Keratinocyte (primary cell): ENCODE results near the gene SMOC1. TPM values are rescaled to one million over a fixed set of nuclear protein-coding genes. Genes with fewer than 3 reads are reported as not detected.

Experiments used
- DNase-seq: peaks from one replicate; pipeline ENCODE4 v3.0.0-alpha.2; 2011; ENCODE audit warnings: low read depth, missing footprints, low spot score
- FAIRE-seq: peaks from 2 replicates; lab custom pipeline; 2011; peaks lifted over from hg19 to GRCh38; lab: Jason Lieb, UNC
- H2AFZ ChIP-seq: 2 replicates; pipeline ENCODE4 v1.6.0; 2012; ENCODE audit warnings: low read length, control low read depth, inconsistent platforms; ENCODE audit not compliant: control insufficient read depth
- H3K27ac ChIP-seq: 2 replicates; pipeline ENCODE4 v1.5.1; 2011; ENCODE audit warnings: low read length; ENCODE audit not compliant: control insufficient read depth, insufficient read depth
- H3K27me3 ChIP-seq: 3 replicates; pipeline ENCODE4 v1.6.0; 2011; ENCODE audit warnings: low read length; ENCODE audit not compliant: control insufficient read depth, insufficient read depth; ENCODE audit errors: extremely low read depth
- H3K36me3 ChIP-seq, 2 experiments: 2 replicates in 1 of 2; 3 replicates in 1 of 2; pipeline ENCODE4 v1.5.1; 2011; ENCODE audit warnings: low read length in 2 of 2, mild to moderate bottlenecking in 1 of 2; ENCODE audit not compliant: control insufficient read depth in 2 of 2, insufficient read depth in 2 of 2; ENCODE audit errors: extremely low read depth in 1 of 2
- H3K4me1 ChIP-seq: 3 replicates; pipeline ENCODE4 v1.5.1; 2011; ENCODE audit warnings: low read length; ENCODE audit not compliant: control insufficient read depth, insufficient read depth; ENCODE audit errors: extremely low read depth
- H3K4me2 ChIP-seq: 3 replicates; pipeline ENCODE4 v1.6.0; 2011; ENCODE audit warnings: low read depth, low read length; ENCODE audit not compliant: control insufficient read depth, insufficient read depth; ENCODE audit errors: extremely low read depth
- H3K4me3 ChIP-seq, 3 experiments: fragments of 200-600 bp in 1 of 3; sonication (generic) in 1 of 3; 2 replicates in 2 of 3; 3 replicates in 1 of 3; pipeline ENCODE4 v1.5.1; 2011 to 2016; ENCODE audit warnings: low read length in 3 of 3, mild to moderate bottlenecking in 3 of 3, control low read depth in 2 of 3, inconsistent platforms in 1 of 3, low read depth in 1 of 3, mixed read lengths in 1 of 3, mixed run types in 1 of 3, moderate library complexity in 1 of 3; ENCODE audit not compliant: control insufficient read depth in 2 of 3, insufficient read depth in 2 of 3; ENCODE audit errors: extremely low read depth in 1 of 3
- H3K79me2 ChIP-seq: 2 replicates; pipeline ENCODE4 v1.6.0; 2012; ENCODE audit warnings: low read length; ENCODE audit not compliant: control insufficient read depth, insufficient read depth
- H3K9ac ChIP-seq: 3 replicates; pipeline ENCODE4 v1.6.0; 2011; ENCODE audit warnings: low read length; ENCODE audit not compliant: control insufficient read depth, insufficient read depth; ENCODE audit errors: extremely low read depth
- H3K9me1 ChIP-seq: 3 replicates; pipeline ENCODE4 v1.6.0; 2011; ENCODE audit warnings: low read length; ENCODE audit not compliant: control insufficient read depth, insufficient read depth; ENCODE audit errors: extremely low read depth
- H3K9me3 ChIP-seq: 2 replicates; pipeline ENCODE4 v1.5.1; 2012; ENCODE audit warnings: low read depth, low read length; ENCODE audit not compliant: control insufficient read depth
- H4K20me1 ChIP-seq: 3 replicates; pipeline ENCODE4 v1.6.0; 2011; ENCODE audit warnings: low read length; ENCODE audit not compliant: control insufficient read depth, insufficient read depth; ENCODE audit errors: extremely low read depth
- EZH2 ChIP-seq: IDR thresholded peaks from one replicate; pipeline ENCODE4 v1.6.1; 2012; ENCODE audit warnings: inconsistent platforms, mild to moderate bottlenecking, low read length, moderate library complexity
- dilution Hi-C: fragments of 300-500 bp; cut with MboI; formaldehyde crosslinking; loops from one replicate; pipeline ENCODE4 v1.7.0; 2020; ENCODE audit warnings: low sequenced_read_pairs; ENCODE audit not compliant: extremely low pct_ligation_motif_present
- polyA plus RNA-seq, 5 experiments: library from polyadenylated mRNA; depleted of rRNA in 3 of 5; stranded (reverse) in 3 of 5; stranded (forward) in 1 of 5; unstranded in 1 of 5; fragments of >200 nt; gene quantifications; 1 replicate in 1 of 5; 2 replicates in 3 of 5; 3 replicates in 1 of 5; pipeline versions ENCODE4 v1.2.1 to v1.2.3, GENCODE V29; 2011 to 2012; ENCODE audit warnings: missing spikeins in 2 of 5, low read depth in 1 of 5, low replicate concordance in 1 of 5
- TF ChIP-seq, protein P1 (sequence below), 3 experiments: IDR thresholded peaks in 1 of 3; conservative IDR thresholded peaks in 1 of 3; optimal IDR thresholded peaks in 1 of 3; 2 replicates in 2 of 3; 3 replicates in 1 of 3; pipeline versions ENCODE3 to v1.5.1; 2011; ENCODE audit warnings: low read length in 3 of 3, mild to moderate bottlenecking in 3 of 3, moderate library complexity in 2 of 3, control low read depth in 1 of 3, inconsistent platforms in 1 of 3; ENCODE audit not compliant: insufficient read depth in 2 of 3; ENCODE audit errors: extremely low read depth in 1 of 3

SMOC1 gene
- polyA plus RNA-seq, 1 donor (not counting 4 experiments of a cell fraction or from before 2014, with no cell fraction given) = 6.0 TPM

DNA sequence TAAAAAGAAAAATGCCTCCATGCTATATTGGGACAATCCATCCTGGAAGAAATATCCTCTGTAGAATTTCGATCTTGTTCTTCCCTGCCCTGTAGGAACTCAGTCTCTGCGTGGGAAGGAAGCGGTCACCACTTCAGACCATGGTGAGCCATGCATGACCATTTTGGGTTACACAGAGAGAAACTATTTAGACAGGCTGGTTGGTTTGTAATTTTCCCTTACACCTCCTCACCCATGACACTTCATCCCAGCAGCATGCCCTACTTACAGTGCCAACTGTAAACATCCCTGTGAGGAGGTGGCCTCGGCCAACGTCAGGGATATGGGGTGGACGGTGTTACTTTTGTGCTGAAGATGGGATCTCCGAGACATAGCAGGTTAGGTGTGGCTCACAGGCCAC, 121.4 kb downstream of the SMOC1 start:
- Histone ChIP-seq H3K9me3 (no peaks in the 10 kb centered on the region), H3K27ac (peak overlapping the region; percentile 98), H3K4me3 (no peak overlapping the region), H3K27me3 (no peaks in the 10 kb centered on the region), H3K4me1 (peaks cover 53% of the 10 kb centered on the region), H3K36me3 (no peaks in the 10 kb centered on the region), H2AFZ (no peak overlapping the region), H3K9me1 (no peaks in the 10 kb centered on the region), H3K9ac (no peak overlapping the region), H3K4me2 (no peak overlapping the region), H3K79me2 (no peaks in the 10 kb centered on the region), H4K20me1 (no peaks in the 10 kb centered on the region)
- FAIRE-seq (peak; percentile 39), DNase-seq (no peak)
- no peak for TF ChIP-seq EZH2
- TF ChIP-seq, protein P1, sequence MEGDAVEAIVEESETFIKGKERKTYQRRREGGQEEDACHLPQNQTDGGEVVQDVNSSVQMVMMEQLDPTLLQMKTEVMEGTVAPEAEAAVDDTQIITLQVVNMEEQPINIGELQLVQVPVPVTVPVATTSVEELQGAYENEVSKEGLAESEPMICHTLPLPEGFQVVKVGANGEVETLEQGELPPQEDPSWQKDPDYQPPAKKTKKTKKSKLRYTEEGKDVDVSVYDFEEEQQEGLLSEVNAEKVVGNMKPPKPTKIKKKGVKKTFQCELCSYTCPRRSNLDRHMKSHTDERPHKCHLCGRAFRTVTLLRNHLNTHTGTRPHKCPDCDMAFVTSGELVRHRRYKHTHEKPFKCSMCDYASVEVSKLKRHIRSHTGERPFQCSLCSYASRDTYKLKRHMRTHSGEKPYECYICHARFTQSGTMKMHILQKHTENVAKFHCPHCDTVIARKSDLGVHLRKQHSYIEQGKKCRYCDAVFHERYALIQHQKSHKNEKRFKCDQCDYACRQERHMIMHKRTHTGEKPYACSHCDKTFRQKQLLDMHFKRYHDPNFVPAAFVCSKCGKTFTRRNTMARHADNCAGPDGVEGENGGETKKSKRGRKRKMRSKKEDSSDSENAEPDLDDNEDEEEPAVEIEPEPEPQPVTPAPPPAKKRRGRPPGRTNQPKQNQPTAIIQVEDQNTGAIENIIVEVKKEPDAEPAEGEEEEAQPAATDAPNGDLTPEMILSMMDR (optimal IDR thresholded peaks at IDR 0.05 in 1 of 3, IDR thresholded peaks at IDR 0.05 in 1 of 3, conservative IDR thresholded peaks at IDR 0.05 in 1 of 3; ENCODE audit: extremely low read depth in 1 of 3, insufficient read depth in 2 of 3, low read length in 3 of 3) = no peak
- dilution Hi-C loops = no loop called here

DNA sequence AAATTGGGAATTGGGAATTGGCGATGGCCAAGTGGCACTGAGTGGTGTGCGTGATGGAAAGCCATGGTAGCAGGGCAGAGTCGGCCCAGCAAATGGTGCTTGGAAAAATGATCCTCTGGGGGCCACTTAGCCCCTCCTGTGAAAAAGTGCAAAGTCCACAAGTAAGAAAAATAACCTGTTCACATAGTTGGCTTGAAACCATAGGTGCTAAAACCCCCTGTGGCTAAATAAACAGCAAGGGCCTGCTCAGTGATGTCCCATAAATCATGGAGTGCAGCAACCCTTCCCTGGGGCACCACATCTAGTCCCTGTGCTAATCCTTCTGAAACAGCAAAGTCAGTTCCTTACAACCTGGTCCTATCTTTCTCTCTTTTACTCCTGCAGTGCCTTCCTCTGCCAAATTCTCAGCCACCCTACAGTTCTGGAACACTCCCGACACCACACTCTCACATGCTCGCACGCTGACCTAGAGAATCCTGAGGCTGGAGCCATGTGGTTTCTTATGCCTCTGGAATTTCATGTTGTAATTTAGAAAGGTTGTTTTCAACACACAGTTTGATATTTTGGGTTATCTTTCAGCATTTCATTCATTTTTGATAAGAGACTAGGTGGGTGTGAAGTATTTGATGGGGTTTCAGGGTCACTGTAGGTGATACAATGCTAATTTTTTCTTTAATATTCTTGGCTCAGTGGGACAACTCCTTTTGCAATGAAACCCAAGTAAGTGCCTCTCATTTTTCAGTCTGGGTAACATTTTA, 123.6 kb downstream of the SMOC1 start:
- peaks cover 31% of the 10 kb centered on the region for H3K4me1 ChIP-seq
- no peak overlapping the region for H2AFZ ChIP-seq
- H3K27me3 ChIP-seq = no peaks in the 10 kb centered on the region
- no peaks in the 10 kb centered on the region for H3K79me2 ChIP-seq
- DNase-seq = no peak
- FAIRE-seq = no peak
- H3K27ac ChIP-seq = no peak overlapping the region
- H4K20me1 ChIP-seq = no peaks in the 10 kb centered on the region
- no peak overlapping the region for H3K4me2 ChIP-seq
- TF ChIP-seq, protein P1 (optimal IDR thresholded peaks at IDR 0.05 in 1 of 3, IDR thresholded peaks at IDR 0.05 in 1 of 3, conservative IDR thresholded peaks at IDR 0.05 in 1 of 3; ENCODE audit: extremely low read depth in 1 of 3, insufficient read depth in 2 of 3, low read length in 3 of 3) = no peak
- TF ChIP-seq EZH2 = no peak
- H3K4me3 ChIP-seq = no peak overlapping the region
- no peaks in the 10 kb centered on the region for H3K9me1 ChIP-seq
- H3K36me3 ChIP-seq = no peaks in the 10 kb centered on the region
- no peaks in the 10 kb centered on the region for H3K9me3 ChIP-seq
- dilution Hi-C loops = no loop called here
- no peak overlapping the region for H3K9ac ChIP-seq
